ENCODE measurements around the gene EFHD2.
"Not testable (repeated sequence)": the region's sequence is repeated elsewhere in the genome, so short reads cannot be mapped to it uniquely, and the experiment has no call there.

The EFHD2 gene

DNA sequence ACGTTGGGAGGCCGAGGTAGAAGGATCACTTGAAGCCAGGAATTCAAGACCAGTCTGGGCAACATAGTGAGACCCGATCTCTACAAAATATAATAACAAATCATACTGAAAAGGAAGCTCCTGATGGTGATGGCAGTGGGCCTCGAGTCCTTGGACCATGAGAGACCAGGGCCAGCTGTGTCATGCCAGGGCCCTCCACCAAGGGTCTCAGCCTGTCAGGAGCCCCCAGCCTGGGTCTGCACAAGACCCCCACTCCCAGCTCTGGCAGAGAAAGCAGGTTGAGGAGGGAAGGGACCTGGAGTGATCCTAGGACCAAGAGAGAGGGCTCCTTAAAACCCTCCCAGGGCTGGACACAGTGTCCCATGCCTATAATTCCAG, 21.9 kb downstream of the EFHD2 start:
- no peak for DNase-seq

DNA sequence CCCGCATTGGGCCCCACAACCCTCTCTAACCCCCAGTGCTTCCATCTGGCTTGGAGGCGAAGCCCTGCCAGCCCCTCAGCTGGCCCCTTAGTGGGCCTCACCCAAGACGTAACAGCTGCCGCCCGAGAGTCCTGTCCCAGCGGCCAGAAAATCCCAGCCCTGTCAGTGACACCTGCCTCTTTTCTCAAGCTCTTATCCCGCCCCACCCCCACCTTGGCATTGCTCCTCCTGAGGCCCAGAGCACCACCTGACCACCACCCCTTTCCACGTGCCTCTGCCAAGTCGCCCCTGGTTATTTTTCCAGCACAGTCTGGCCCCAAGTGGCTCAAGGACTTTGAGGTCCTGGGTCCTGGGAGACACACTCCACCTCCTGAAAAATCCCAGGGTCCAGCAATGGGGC, 22.6 kb downstream of the EFHD2 start:
- no peak for DNase-seq

DNA sequence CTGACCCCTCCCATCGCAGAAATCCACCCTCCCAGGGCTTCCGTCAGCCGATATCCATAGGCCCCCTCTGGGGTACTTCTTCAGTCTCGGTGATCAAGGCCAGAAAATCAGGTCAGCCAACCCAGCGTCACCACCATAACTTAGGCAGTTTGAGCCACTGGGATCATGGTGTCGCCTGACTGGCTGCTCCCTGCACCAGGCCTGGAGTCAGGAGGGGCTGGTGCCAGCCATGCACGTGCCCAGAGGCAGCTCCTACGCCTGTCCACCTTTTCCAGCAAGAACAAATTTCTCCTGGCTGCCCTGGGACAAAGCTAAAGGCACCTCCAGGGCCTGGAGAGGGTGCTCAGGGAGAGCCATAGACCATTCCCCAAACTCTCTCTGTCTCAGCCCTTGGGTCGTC, 23.8 kb downstream of the EFHD2 start:
- DNase-seq = no peak

DNA sequence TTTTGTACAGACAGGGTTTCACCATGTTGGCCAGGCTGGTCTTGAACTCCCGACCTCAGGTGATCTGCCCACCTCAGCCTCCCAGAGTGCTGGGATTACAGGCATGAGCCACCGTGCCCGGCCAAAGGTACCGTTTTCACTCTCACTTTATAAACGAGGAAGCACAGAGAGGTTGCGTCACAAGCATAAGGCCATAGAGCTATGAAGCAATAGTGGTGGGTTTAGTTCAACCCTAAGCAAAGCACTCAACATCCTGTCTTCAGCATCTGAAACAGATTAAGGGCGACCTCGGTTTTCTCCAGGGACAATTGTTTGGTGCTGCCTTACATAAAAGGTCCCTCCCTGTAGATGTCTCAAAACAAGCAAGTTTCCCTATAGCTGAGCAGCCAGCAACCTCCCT, 25.1 kb downstream of the EFHD2 start:
- not testable (repeated sequence) for DNase-seq

DNA sequence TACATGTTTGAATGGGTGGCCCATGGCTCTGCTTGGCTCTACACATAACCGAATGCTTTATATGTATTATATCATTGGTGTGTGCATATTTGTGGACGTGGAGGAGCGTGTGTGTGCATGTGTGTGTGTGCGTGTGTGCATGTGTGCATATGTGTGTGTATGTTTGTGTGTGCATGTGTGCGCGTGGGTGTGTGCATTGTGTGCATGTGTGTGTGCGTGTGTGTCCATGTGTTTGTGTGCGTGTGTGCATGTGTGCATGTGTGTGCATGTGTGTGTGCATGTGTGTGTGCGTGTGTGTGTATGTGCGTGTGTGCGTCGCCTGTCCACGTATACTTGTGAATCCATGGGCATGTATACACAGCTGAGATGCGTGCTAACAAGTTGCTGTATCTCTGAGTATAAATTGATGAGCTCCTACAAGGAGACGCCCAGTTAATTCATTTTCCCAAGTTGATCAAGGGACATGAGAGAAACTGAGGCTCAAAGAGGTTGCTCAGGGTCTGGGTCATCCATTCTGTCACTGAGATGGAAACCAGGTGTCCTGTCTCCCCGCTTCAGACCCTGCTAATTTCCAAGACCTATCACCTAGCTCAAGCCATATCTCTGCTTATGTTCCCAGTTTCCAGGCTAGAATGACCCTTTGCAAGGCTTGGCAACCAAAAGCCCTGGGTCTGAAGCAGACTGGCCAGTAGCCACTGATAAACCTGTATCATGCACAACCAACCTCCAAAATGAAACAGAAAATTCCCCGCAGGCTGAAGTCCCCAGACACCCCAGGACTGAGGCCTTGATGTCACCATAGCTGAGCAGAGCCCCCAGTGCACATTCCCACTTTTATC, 25.8 kb downstream of the EFHD2 start:
- no peak for DNase-seq

DNA sequence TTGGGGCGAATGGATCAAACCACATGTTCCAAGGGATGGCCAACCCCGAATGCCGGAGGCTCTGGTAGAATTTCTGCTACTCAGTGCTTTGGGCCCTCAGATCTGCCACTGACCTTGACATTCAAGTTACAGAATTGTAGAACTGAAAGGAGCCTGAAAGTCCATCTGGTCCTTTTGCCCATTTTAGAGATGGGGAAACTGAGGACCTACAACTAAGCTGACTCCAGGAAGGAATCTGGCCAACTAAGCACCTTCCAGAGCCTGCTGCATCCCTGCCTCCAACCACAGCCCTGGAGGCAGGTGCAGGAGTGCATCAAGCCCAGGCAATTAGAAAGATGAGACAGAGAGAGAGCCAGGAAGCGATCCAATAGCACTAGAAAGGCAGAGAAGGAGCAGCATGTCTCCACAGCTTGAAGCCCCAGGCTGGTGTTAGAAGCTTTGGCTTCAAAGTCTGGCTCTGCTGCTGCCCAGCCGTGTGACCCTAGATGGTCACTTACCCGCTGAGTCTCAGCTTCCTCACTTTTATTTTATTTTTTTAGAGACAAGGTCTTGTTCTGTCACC, 27.3 kb downstream of the EFHD2 start:
- DNase-seq = no peak

DNA sequence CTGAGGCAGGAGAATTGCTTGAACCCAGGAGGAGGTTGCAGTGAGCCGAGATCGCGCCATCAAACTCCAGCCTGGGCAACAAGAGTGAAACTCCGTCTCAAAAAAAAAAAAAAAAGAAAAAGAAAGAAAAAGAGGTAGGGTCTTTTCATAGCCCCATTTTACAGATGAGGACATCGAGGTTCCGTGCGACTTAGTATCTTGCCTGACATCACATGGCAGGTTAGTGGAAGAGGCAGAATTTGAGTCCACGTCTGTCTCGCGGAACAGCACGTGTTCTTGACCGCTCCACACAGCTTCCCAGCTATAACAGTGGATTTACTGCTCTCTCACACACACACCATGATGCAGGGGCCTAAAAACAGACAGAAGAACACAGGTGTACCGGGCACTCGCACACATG, 29.6 kb downstream of the EFHD2 start:
- DNase-seq = no peak

DNA sequence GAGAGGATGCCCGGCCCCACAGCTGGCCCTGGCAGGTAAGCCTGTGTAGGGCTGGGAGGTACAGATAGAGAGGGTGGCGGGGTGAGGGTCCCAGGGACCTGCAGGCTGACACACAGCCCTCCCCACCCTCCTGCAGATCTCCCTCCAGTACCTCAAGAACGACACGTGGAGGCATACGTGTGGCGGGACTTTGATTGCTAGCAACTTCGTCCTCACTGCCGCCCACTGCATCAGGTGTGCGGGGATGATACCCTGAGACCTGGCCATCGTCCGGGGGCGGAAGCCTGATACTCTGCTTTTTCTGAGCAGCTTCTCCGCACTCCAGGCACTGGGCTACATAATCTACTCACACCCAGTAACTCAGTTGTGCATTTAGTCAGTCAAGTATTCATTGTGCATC, 30.7 kb downstream of the EFHD2 start:
- no peak for DNase-seq

DNA sequence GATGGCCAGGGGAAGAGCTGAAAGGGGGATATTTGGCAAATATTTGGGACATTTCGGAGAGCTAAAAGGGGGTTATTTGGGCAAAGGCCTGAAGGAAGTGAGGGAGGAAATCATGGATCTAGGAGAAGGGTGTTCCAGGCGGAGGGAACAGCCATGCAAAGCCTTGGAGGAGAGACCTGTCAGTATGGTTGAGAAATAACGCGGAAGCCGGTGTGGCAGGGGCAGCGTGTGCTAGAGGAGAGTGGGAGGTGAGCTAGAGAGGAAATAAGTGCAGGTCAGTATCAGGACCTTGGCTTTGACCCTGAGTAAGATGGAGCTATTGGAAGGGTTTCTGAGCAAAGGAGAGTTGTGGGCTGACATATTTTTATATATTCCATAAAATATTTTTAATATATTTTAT, 31.6 kb downstream of the EFHD2 start:
- DNase-seq = no peak

DNA sequence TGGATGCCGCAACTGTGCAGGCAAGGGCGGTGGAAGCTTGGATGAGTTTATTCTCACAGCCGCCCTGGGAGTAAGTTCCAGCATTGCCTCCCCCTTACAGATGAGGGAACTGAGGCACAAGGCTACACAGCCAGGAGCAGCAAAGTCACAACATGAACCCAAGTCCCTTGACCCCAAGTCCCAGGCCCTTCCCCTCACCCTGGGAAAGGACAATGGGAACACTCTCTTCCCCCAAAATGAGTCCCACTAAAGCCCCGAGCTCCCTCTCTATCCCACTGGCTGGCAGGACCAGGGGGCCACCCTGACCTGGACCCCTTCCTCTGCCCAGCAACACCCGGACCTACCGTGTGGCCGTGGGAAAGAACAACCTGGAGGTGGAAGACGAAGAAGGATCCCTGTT, 32.4 kb downstream of the EFHD2 start:
- DNase-seq = no peak

DNA sequence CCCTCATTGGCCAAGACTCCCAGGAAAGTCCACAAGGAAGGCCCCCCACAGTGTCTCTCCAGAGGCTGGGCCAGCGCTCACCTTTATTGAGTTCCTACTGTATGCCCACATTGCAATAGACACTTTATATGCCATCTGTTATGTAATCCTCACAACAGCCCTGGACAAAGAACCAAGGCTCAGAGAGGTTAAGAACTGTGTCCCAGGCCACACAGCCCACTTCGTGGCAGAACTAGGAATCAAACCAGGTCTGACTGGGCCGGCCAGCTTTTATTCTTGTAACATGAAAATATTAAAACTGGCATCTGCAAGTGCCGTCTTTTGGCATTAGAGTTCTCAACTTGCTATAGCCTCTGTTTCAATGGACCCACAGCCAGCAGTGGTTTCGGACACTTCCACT, 33.1 kb downstream of the EFHD2 start:
- DNase-seq = no peak

DNA sequence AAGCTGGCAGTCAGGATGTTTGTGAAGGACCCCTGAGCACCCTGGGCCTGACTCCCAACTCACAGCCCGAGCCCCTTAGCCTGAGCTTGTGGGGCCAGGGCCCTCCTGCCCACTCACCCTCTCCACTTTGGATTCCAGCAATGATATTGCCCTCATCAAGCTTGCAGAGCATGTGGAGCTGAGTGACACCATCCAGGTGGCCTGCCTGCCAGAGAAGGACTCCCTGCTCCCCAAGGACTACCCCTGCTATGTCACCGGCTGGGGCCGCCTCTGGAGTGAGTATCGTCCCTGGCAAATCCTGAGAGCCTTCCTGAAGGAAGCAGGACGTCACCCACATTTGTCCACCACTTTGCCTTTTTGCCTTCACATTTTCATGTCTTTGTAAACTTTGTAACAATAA, 33.6 kb downstream of the EFHD2 start:
- DNase-seq = no peak

DNA sequence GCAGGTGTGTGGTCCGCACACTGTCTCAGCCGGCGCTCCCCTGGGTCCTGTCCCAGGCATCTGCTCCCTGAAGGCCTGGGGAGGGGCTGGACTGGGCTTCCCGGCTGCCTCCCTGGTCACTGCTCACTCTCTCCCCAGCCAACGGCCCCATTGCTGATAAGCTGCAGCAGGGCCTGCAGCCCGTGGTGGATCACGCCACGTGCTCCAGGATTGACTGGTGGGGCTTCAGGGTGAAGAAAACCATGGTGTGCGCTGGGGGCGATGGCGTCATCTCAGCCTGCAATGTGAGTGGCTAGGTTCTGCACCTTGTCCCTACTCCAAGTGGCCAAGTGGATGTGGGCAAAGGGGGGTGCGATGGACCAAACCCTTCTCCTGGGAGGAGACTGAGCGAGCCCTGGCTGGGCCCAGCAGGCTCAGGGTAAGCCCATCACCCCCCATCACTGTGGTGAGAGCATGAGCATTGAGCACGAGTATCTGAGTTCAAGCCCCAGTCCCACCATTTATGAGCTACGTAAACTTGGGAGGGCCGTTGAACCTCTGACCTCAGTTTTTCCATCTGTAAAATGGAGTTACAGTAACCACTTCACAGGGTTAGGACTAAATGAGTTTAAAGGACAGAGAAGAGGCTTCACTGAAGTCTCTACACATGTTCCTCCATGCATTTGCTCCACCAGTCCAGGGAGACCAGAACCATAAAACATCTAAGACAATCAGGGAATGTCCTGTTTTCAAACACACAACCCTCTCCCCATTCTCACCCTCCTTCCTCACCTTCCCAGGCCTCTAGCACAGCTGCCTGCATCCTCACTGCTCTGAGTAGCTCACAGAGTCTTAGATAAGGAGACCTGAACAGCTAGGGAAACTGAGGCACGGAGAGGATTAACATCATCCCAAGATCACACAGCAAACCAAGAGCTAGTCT, 35.0 kb downstream of the EFHD2 start:
- no peak for DNase-seq

DNA sequence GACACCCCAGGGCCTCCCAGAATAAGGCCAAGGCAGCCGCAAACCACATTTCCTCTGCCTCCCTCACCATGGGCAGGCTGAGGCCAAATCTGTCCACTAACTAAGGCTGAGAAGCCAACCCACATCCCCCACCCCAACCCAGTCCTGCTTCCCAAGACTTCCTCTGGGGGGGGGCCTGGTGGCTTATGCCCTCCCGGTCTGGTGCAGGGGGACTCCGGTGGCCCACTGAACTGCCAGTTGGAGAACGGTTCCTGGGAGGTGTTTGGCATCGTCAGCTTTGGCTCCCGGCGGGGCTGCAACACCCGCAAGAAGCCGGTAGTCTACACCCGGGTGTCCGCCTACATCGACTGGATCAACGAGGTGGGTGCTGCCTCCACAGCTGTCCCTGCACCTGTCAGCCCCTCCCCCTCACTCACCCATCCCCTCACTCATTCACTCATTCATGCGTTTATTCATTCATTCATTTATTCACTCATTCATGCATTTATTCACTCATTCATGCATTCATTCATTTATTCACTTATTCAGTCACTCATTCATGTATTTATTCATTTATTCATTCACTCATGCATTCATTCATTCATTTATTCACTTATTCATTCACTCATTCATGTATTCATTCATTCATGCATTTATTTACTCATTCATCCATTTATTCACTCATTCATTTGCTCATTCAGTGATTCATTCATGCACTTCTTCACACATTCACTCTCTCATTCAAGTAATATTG, 35.9 kb downstream of the EFHD2 start:
- no peak for DNase-seq

DNA sequence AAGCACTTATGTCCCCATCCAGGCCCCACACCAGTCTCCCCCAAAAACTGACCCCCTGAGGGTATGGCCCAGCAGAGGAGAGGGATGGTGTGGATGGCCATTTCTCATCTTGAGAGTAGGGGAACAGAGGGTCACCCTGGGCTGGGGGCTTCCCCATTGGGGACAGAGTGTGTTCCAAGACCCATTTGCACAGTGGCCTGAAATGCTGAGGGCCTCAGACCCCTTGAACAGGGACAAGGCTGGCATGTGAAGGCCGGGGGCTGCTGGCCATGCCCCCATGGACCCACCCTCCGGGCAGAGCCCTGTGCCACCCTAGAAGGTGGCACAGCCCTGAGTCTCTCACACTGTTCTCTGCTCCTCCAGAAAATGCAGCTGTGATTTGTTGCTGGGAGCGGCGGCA, 36.5 kb downstream of the EFHD2 start:
- DNase-seq = no peak

DNA sequence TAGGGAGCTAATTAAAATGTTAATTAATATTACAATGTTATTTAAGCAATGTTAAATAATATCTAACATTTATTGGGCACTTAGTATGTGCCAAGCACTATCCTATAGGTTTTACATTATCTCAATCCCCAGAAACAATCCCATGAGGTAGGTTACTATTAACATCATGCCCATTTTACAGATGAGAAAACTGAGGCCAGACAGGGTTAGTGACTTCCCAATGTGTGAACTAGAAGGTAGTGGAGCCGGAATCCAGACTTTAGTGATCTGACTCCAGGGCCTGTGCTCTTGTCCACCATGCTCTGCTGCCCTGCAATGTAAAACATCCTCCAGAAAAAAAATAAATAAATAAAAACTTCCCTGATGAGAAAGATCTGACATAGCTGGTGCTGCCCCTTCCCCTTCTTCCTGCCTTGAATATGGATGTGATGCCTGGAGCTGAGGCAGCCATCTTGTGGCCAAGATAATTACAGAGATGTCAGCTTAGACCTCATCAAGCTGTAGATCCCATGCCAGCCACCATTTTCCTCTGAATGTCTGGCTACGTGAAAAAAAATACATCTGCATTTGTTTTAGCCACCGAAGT, 39.3 kb downstream of the EFHD2 start:
- no peak for DNase-seq

DNA sequence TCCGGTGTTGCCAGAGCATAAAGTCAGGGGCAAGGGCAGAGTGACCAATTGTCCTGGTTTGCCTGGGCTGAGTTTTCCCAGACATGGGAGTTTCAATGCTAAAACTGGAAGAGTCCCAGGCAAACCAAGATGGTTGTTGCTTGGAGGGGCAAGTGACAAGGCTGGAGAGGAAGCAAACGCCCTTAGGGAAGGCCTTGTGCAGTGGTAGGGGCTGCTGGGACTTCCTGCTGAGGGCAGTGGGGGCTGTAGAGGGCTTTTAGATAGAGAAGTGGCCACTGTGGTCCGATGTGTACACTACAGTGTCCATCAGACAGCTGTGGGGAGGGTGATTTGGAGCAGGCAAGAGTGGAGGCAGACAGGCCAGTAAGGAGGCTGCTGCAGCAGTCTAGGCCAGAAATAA, 39.9 kb downstream of the EFHD2 start:
- no peak for DNase-seq

DNA sequence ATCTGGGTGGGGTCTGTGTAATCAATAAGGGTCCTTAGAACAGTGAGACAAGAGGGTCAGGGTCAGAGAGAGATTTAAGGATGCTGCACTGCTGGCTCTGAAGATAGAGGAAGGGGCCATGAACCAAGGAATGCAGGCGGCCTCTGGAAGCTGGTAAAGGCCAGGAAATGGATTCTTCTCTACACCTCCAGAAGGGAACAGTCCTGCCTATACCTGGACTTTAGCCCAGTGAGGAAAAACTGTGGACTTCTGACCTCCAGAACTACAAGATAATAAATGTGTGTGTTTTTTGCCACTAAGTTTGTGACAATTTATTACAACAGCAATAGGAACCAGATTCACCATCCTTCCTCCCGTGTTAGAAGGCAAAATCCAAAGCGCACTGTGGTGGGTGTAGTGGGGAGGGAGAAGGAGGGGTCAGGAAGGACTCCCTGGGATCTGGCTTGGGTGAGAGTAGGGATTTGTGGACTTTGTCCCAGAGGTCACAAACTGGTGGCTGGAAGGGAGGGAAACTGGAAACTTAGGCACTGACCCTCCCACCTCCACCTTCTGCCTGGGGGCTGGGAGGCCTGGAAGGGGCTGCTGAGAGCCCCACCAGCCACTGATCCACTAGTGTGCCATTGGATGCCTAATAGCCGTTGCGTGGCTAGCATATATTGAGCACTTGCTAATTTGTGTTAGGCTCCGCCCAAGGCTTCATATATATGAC, 41.5 kb downstream of the EFHD2 start:
- DNase-seq = no peak

DNA sequence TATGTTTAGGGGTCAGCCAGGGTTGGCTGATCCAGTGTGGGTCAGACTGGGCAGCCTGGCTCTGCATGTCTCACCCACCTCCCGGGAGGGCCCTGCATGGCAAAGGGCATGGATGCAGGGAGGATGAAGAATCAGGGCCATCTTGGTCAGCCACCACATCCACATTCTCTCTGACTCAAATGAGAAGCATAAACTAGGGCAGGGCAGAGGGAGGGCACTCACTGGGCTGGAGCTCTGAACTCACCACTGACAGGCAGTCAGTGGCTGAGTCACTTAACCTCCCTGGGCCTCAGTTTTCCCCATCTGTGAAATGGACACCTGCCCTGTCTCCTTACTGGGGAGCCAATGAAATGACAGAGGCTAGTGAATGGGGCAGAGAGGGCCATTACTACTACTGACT, 42.5 kb downstream of the EFHD2 start:
- DNase-seq = no peak

DNA sequence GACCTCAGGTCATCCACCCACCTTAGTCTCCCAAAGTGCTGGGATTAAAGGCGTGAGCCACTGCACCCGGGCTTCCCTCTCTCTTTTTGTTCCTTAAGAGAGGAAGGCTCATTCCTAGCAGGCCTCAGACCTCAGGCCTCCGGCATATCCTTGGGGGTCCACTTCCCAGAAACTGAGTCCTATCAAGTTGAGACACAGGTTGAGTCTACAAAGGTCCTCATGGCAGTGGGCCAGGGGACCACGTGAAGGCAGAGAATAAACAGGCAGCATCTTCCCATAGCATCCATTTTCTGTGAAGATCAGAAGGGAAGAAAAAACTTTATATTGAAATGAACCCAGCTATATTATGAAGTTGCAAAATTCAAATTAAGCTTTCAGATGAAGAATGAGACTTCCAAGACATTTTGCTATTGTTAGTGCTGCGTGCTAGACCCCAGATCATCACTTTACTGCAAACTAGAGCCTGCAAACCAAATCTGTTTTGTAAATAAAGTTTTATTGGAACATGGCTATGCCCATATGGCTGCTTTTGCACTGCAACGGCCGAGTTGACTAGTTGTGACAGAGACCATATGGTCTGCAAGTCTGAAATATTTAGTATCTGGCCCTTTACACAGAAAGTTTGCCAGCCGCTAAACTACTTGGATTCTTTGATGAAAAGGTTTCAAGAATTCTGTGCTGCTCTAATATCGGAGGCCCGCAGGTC, 43.3 kb downstream of the EFHD2 start:
- no peak for DNase-seq

DNA sequence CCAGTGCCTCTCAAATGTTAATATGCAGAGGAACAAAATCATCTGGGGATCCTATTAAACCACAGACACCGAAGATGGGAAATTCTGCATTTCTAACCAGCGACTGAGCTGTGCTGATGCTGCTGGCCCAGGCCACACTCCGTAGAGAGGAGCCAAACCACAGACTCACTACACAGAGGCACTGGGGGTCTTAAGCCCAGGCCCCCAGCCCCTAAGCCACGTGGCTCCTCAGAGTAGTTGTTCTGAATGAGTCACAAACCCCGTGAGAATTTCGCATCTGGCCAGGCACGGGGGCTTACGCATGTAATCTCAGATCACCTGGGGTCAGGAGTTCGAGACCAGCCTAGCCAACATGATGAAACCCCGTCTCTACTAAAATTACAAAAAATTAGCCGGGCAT, 44.0 kb downstream of the EFHD2 start:
- no peak for DNase-seq

All from CD4-positive, alpha-beta T cell treated with Interferon alpha-2 for 1 hour (primary cell).